Sigmoid colon (tissue), 7 donors: ENCODE data around the gene CSTPP1. TPM values are rescaled to one million over a fixed set of nuclear protein-coding genes. Genes with fewer than 3 reads are reported as not detected.

Experiments
- DNase-seq: peaks from one replicate; pipeline ENCODE4 v3.0.0-alpha.2; 2019
- H3K27ac ChIP-seq, 4 donors: fragments of 200-600 bp; sonication (generic); one replicate each; pipeline ENCODE4 v1.5.1; 2016 to 2019; ENCODE audit warnings: mild to moderate bottlenecking in 1 of 4
- H3K27me3 ChIP-seq, 3 donors: fragments of 200-600 bp; sonication (generic); one replicate each; pipeline ENCODE4 v1.5.1; 2019; ENCODE audit warnings: mild to moderate bottlenecking in 1 of 3
- H3K36me3 ChIP-seq, 4 donors: fragments of 200-600 bp; sonication (generic); one replicate each; pipeline ENCODE4 v1.5.1; 2016 to 2019
- H3K4me1 ChIP-seq, 4 donors: fragments of 200-600 bp; sonication (generic); one replicate each; pipeline ENCODE4 v1.5.1; 2017 to 2019
- H3K4me3 ChIP-seq, 4 donors: fragments of 200-600 bp; sonication (generic); one replicate each; pipeline ENCODE4 v1.5.1; 2017 to 2019; ENCODE audit warnings: mild to moderate bottlenecking in 2 of 4, moderate library complexity in 1 of 4
- H3K9me3 ChIP-seq, 4 donors: fragments of 200-600 bp in 3 of 4; sonication (generic) in 3 of 4; one replicate each; pipeline versions ENCODE4 v1.5.1 to v1.6.1; 2013 to 2019
- EP300 ChIP-seq, 4 donors: sonication (generic); formaldehyde crosslinking; IDR thresholded peaks; one replicate each; pipeline ENCODE4 v1.6.1; 2017; ENCODE audit warnings: antibody characterized with exemption in 4 of 4
- POLR2A ChIP-seq, 2 donors: fragments of 450-650 bp; IDR thresholded peaks; one replicate each; pipeline ENCODE4 v1.6.1; 2016; ENCODE audit warnings: antibody characterized with exemption in 2 of 2, mild to moderate bottlenecking in 2 of 2, moderate library complexity in 2 of 2
- POLR2AphosphoS5 ChIP-seq, 4 donors: sonication (generic); formaldehyde crosslinking; IDR thresholded peaks; one replicate each; pipeline ENCODE4 v1.6.1; 2017; ENCODE audit warnings: antibody characterized with exemption in 4 of 4
- WGBS, 2 donors: extraction: QIAGEN DNeasy Blood & Tissue Kit; methylation state at CpG; one replicate each; pipeline ENCODE4 v1.1.7; 2013; 5-methylcytosine and 5-hydroxymethylcytosine counted together
- intact Hi-C: fragments of 100-400 bp; cut with DNase I; formaldehyde crosslinking; loops from one replicate; pipeline ENCODE4 v1.15.1; 2023
- polyA plus RNA-seq, 3 donors: library from polyadenylated mRNA; stranded (reverse); fragments of 200-250 nt; gene quantifications; one replicate each; pipeline ENCODE4 v1.2.3, GENCODE V29; 2013
- total RNA-seq, 4 donors: library from RNA; depleted of rRNA; stranded (reverse); fragments of >200 nt; gene quantifications; one replicate each; pipeline ENCODE4 v1.1.0, GENCODE V29; 2016
- TF ChIP-seq, protein P1 (sequence below), 4 experiments: fragments of 450-650 bp in 3 of 4; fragments of 200-600 bp in 1 of 4; IDR thresholded peaks; one replicate each; pipeline ENCODE4 v1.5.1; 2016 to 2019; ENCODE audit warnings: antibody characterized with exemption in 4 of 4, mild to moderate bottlenecking in 3 of 4, moderate library complexity in 2 of 4
- donor health status: healthy with polysubstance abuse.
- donor health status: Bipolar disorder and iron deficiency.
- donor health status: healthy.

Gene CSTPP1
- total and polyA plus RNA-seq, 7 donors = 12.9 to 29.4 (median 22.8) TPM

DNA sequence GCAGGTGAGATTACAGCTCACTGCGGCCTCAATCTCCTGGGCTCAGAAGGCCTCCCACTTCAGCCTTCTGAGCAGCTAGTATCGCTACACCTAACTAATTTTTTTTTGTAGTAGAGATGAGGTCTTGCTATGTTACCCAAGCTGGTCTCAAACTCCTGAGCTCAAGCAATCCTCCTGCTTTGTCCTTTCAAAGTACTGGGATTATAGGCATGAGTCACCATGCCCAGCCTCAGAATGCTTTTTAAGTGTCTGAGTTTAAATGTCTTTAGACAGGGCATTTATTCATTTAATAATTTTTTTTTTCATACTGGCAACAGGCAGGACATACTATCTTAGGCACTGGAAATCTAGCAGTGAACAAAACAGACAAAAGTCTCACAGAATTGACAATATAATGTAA lies 45.9 kb upstream of the CSTPP1 start:
- H3K4me1 ChIP-seq = peaks cover 0 to 6% (median 2%) of the 10 kb centered on the region in 4 donors
- DNase-seq = no peak
- TF ChIP-seq POLR2A (IDR thresholded peaks at IDR 0.05) (no peak), POLR2AphosphoS5 (IDR thresholded peaks at IDR 0.05) (no peak), EP300 (IDR thresholded peaks at IDR 0.05) (no peak)
- TF ChIP-seq, protein P1, sequence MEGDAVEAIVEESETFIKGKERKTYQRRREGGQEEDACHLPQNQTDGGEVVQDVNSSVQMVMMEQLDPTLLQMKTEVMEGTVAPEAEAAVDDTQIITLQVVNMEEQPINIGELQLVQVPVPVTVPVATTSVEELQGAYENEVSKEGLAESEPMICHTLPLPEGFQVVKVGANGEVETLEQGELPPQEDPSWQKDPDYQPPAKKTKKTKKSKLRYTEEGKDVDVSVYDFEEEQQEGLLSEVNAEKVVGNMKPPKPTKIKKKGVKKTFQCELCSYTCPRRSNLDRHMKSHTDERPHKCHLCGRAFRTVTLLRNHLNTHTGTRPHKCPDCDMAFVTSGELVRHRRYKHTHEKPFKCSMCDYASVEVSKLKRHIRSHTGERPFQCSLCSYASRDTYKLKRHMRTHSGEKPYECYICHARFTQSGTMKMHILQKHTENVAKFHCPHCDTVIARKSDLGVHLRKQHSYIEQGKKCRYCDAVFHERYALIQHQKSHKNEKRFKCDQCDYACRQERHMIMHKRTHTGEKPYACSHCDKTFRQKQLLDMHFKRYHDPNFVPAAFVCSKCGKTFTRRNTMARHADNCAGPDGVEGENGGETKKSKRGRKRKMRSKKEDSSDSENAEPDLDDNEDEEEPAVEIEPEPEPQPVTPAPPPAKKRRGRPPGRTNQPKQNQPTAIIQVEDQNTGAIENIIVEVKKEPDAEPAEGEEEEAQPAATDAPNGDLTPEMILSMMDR (IDR thresholded peaks at IDR 0.05) = no peak
- no peaks in the 10 kb centered on the region for H3K27me3 ChIP-seq
- H3K4me3 ChIP-seq = no peak overlapping the region
- intact Hi-C loops = no loop called here
- no peak overlapping the region for H3K27ac ChIP-seq
- H3K36me3 ChIP-seq = peaks cover 0 to 18% (median 3%) of the 10 kb centered on the region in 4 donors
- H3K9me3 ChIP-seq = no peaks in the 10 kb centered on the region
- 98% methylated on average over 2 of the region's 2 CpGs for WGBS, 2 donors

DNA sequence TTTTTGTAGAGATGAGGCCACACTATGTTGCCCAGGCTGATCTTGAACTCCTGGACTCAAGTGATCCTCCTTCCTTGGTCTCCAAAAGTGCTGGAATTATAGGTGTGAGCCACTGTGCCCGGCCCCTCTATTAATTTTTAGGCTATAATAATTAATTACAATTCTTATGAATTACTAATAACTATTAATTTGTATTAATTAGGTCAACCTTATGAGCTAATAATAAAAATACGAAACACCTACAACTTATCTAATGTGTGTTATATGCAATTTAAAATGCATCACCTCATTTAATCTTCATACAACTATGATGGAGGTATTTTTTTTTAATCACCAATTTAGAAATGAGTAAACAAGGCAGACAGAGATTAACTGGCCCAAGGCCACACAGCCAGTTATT lies 44.5 kb upstream of the CSTPP1 start:
- DNase-seq = no peak
- Histone ChIP-seq H3K36me3 (peaks cover 0 to 7% (median 3%) of the 10 kb centered on the region in 4 donors), H3K27ac (no peak overlapping the region), H3K27me3 (no peaks in the 10 kb centered on the region), H3K4me3 (no peak overlapping the region), H3K9me3 (no peaks in the 10 kb centered on the region), H3K4me1 (peaks cover 0 to 11% (median 8%) of the 10 kb centered on the region in 4 donors)
- TF ChIP-seq, protein P1 (IDR thresholded peaks at IDR 0.05) = no peak
- TF ChIP-seq POLR2AphosphoS5 (IDR thresholded peaks at IDR 0.05) (no peak), EP300 (IDR thresholded peaks at IDR 0.05) (no peak), POLR2A (IDR thresholded peaks at IDR 0.05) (no peak)
- intact Hi-C loops = no loop called here
- WGBS, 2 donors = 85 to 97% methylated on average over 2 of the region's 2 CpGs

DNA sequence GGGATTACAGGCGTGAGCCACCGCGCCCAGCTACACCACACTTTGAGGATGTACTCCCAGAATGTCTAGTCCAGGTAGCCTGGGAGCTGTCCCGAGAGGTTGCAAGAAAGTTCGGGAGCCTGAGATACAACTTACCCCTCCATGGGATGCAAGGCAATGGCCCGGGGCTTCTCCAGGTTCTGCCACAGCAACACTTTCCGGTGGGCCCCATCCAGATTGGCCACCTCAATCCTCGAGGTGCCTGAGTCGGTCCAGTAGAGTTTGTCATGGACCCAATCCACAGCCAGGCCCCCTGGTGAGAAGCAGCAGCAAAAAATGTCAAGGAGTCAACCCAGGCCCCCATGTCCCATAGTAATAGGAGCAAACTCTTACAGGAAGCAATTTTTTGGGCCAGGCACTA lies 43.7 kb upstream of the CSTPP1 start:
- TF ChIP-seq EP300 (IDR thresholded peaks at IDR 0.05) (no peak), POLR2AphosphoS5 (IDR thresholded peaks at IDR 0.05) (no peak), POLR2A (IDR thresholded peaks at IDR 0.05) (no peak)
- TF ChIP-seq, protein P1 (IDR thresholded peaks at IDR 0.05) = no peak
- Histone ChIP-seq H3K9me3 (no peaks in the 10 kb centered on the region), H3K36me3 (peaks cover 0 to 7% (median 3%) of the 10 kb centered on the region in 4 donors), H3K27me3 (no peaks in the 10 kb centered on the region), H3K4me3 (no peak overlapping the region), H3K27ac (no peak overlapping the region), H3K4me1 (peaks cover 0 to 11% (median 8%) of the 10 kb centered on the region in 4 donors)
- intact Hi-C loops = no loop called here
- no peak for DNase-seq
- WGBS, 2 donors = 90 to 92% methylated on average over 9 of the region's 9 CpGs

DNA sequence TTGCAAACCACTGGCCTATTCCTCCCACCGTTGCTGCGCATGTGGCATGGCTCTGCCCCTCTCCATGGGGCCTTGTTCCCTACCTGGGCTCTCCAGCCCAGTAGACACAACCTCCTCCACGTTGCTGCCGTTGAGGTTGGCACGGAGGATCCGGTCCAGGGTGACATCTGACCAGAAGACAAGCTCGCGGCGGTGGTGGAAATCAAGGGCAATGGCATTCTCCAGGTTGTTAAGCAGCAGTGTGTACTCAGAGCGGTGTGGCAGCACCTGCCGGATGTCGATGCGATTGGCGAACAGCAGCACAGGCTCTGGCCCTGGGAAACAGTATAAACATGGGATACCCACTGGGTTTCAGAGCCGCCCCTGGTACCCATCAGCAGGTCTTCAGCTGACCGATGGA lies 42.1 kb upstream of the CSTPP1 start:
- intact Hi-C loops = no loop called here
- TF ChIP-seq EP300 (IDR thresholded peaks at IDR 0.05) (no peak), POLR2A (IDR thresholded peaks at IDR 0.05) (no peak), POLR2AphosphoS5 (IDR thresholded peaks at IDR 0.05) (no peak)
- TF ChIP-seq, protein P1 (IDR thresholded peaks at IDR 0.05) = no peak
- no peaks in the 10 kb centered on the region for H3K27me3 ChIP-seq
- H3K4me3 ChIP-seq = no peak overlapping the region
- 92 to 96% methylated on average over 16 of the region's 16 CpGs for WGBS, 2 donors
- DNase-seq = no peak
- H3K27ac ChIP-seq = no peak overlapping the region
- H3K4me1 ChIP-seq = peaks cover 0 to 11% (median 8%) of the 10 kb centered on the region in 4 donors
- peaks cover 0 to 10% (median 5%) of the 10 kb centered on the region in 4 donors for H3K36me3 ChIP-seq
- H3K9me3 ChIP-seq = no peaks in the 10 kb centered on the region

DNA sequence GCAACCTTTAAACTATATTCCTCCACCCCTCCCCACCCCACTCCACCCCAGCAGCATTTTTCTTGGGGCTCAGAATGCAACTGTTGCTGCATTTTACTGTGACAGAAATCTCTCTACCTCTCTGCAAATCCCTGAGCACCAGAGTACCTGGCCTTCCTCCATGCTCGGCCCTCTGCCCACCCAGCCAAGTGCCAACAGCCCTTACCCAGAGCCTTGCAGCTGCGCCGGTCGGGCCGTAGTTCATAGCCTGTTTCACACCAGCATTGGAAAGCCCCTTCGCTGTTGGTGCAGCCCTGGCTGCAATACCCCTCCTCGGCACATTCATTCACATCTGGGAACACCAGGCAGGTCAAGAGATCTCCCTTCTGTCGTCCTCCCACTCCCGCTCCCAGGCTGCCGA lies 41.6 kb upstream of the CSTPP1 start:
- Histone ChIP-seq H3K27ac (no peak overlapping the region), H3K4me1 (peaks cover 0 to 11% (median 8%) of the 10 kb centered on the region in 4 donors), H3K36me3 (peaks cover 0 to 14% (median 5%) of the 10 kb centered on the region in 4 donors), H3K27me3 (no peaks in the 10 kb centered on the region), H3K4me3 (no peak overlapping the region), H3K9me3 (no peaks in the 10 kb centered on the region)
- no peak for TF ChIP-seq POLR2AphosphoS5 (IDR thresholded peaks at IDR 0.05)
- no peak for TF ChIP-seq EP300 (IDR thresholded peaks at IDR 0.05)
- TF ChIP-seq, protein P1 (IDR thresholded peaks at IDR 0.05) = no peak
- TF ChIP-seq POLR2A (IDR thresholded peaks at IDR 0.05) = no peak
- WGBS, 2 donors = 93 to 95% methylated on average over 10 of the region's 10 CpGs
- no peak for DNase-seq
- intact Hi-C loops = no loop called here
